ENCODE measurements around the gene SYCN.

- TF ChIP-seq EZH2phosphoT487 (IDR thresholded peaks at IDR 0.05; ENCODE audit: insufficient read depth, low read depth) (no peak), EZH2 (IDR thresholded peaks at IDR 0.05; ENCODE audit: insufficient read depth, poor library complexity, severe bottlenecking) (no peak)
Observed at GRCh38 chr19:39186391-39186790, 17.7 kb downstream of the SYCN start.
